CD14-positive monocyte (primary cell): Measurements from ENCODE around the gene CES3. TPM values are rescaled to one million over a fixed set of nuclear protein-coding genes. Genes with fewer than 3 reads are reported as not detected.
"Not testable (repeated sequence)": the region's sequence is repeated elsewhere in the genome, so short reads cannot be mapped to it uniquely, and the experiment has no call there.

Experiments
- DNase-seq, 3 donors: peaks; one replicate each; pipeline ENCODE4 v3.0.0-alpha.2; 2011 to 2022
- H2AFZ ChIP-seq: 2 replicates; pipeline ENCODE4 v1.6.0; 2012; ENCODE audit warnings: mild to moderate bottlenecking, low read depth, low read length, inconsistent platforms; ENCODE audit not compliant: insufficient read depth, poor library complexity, severe bottlenecking
- H3K27ac ChIP-seq, 2 donors: 1 replicate in 1 of 2; 2 replicates in 1 of 2; pipeline ENCODE4 v1.5.1; 2012 to 2013; ENCODE audit warnings: low read length in 2 of 2, control low read depth in 1 of 2, inconsistent platforms in 1 of 2, low read depth in 1 of 2, mild to moderate bottlenecking in 1 of 2
- H3K27me3 ChIP-seq, 2 donors: one replicate each; pipeline versions ENCODE4 v1.6.0 to v1.6.1; 2011 to 2013; ENCODE audit warnings: low read length in 2 of 2; ENCODE audit not compliant: control insufficient read depth in 2 of 2, insufficient read depth in 2 of 2
- H3K36me3 ChIP-seq, 2 donors: replicated peaks in 1 of 2; 1 replicate in 1 of 2; 2 replicates in 1 of 2; pipeline versions ENCODE4 v1.5.1 to v1.6.1; 2012 to 2013; ENCODE audit warnings: low read length in 2 of 2, control low read depth in 1 of 2, inconsistent platforms in 1 of 2, mild to moderate bottlenecking in 1 of 2; ENCODE audit not compliant: insufficient read depth in 2 of 2, control insufficient read depth in 1 of 2
- H3K4me1 ChIP-seq, 2 donors: 1 replicate in 1 of 2; 2 replicates in 1 of 2; pipeline versions ENCODE4 v1.5.1 to v1.6.1; 2012 to 2013; ENCODE audit warnings: low read length in 2 of 2, control low read depth in 1 of 2, inconsistent platforms in 1 of 2, mild to moderate bottlenecking in 1 of 2, moderate library complexity in 1 of 2; ENCODE audit not compliant: insufficient read depth in 2 of 2, control insufficient read depth in 1 of 2
- H3K4me2 ChIP-seq: replicated peaks from 2 replicates; pipeline ENCODE3; 2012; ENCODE audit warnings: low read length, moderate library complexity, mild to moderate bottlenecking; ENCODE audit not compliant: poor library complexity, severe bottlenecking; ENCODE audit errors: extremely low read depth
- H3K4me3 ChIP-seq, 3 experiments: fragments of 200-600 bp in 1 of 3; sonication (generic) in 1 of 3; replicated peaks in 1 of 3; 1 replicate in 2 of 3; 2 replicates in 1 of 3; pipeline ENCODE4 v1.5.1; 2011 to 2013; ENCODE audit warnings: low read length in 3 of 3, mild to moderate bottlenecking in 3 of 3, control low read depth in 2 of 3, low read depth in 2 of 3, inconsistent platforms in 1 of 3, moderate library complexity in 1 of 3
- H3K79me2 ChIP-seq: 2 replicates; pipeline ENCODE4 v1.6.0; 2012; ENCODE audit warnings: mild to moderate bottlenecking, control low read depth, inconsistent platforms, low read length, moderate library complexity; ENCODE audit not compliant: insufficient read depth
- H3K9ac ChIP-seq: 2 replicates; pipeline ENCODE4 v1.6.0; 2017; ENCODE audit warnings: low read length, mild to moderate bottlenecking; ENCODE audit not compliant: insufficient read depth, poor library complexity, severe bottlenecking
- H3K9me3 ChIP-seq, 2 donors: replicated peaks in 1 of 2; 1 replicate in 1 of 2; 2 replicates in 1 of 2; pipeline versions ENCODE4 v1.5.1 to v1.6.1; 2012 to 2013; ENCODE audit warnings: low read length in 2 of 2, control low read depth in 1 of 2; ENCODE audit not compliant: control insufficient read depth in 1 of 2, insufficient read depth in 1 of 2
- H4K20me1 ChIP-seq: 2 replicates; pipeline ENCODE4 v1.6.0; 2012; ENCODE audit warnings: mild to moderate bottlenecking, low read length, control low read depth, moderate library complexity; ENCODE audit not compliant: insufficient read depth
- H3K27ac Mint-ChIP-seq, 7 donors: one replicate each; pipeline ENCODE4 v1.8.0; 2020; ENCODE audit warnings: mild to moderate bottlenecking in 7 of 7, mixed read lengths in 7 of 7, moderate library complexity in 6 of 7, inconsistent platforms in 2 of 7
- H3K27me3 Mint-ChIP-seq, 3 donors: one replicate each; pipeline ENCODE4 v1.8.0; 2021 to 2022; ENCODE audit warnings: low read depth in 3 of 3, mild to moderate bottlenecking in 3 of 3, mixed read lengths in 3 of 3, moderate library complexity in 3 of 3, inconsistent platforms in 1 of 3
- H3K36me3 Mint-ChIP-seq, 2 donors: one replicate each; pipeline ENCODE4 v1.8.0; 2020; ENCODE audit warnings: mixed read lengths in 2 of 2, inconsistent platforms in 1 of 2, mild to moderate bottlenecking in 1 of 2
- H3K4me1 Mint-ChIP-seq: one replicate; pipeline ENCODE4 v1.8.0; 2020; ENCODE audit warnings: mild to moderate bottlenecking, mixed read lengths
- H3K4me3 Mint-ChIP-seq, 2 donors: one replicate each; pipeline ENCODE4 v1.8.0; 2020; ENCODE audit warnings: mild to moderate bottlenecking in 2 of 2, mixed read lengths in 2 of 2, moderate library complexity in 1 of 2
- H3K9me3 Mint-ChIP-seq, 7 donors: one replicate each; pipeline ENCODE4 v1.8.0; 2020 to 2022; ENCODE audit warnings: mixed read lengths in 7 of 7, mild to moderate bottlenecking in 6 of 7, moderate library complexity in 6 of 7, inconsistent platforms in 2 of 7
- WGBS: methylation state at CpG from one replicate; pipeline ENCODE4 v1.1.5; 2013; ENCODE audit warnings: missing lambda C conversion rate; ENCODE audit not compliant: insufficient coverage; 5-methylcytosine and 5-hydroxymethylcytosine counted together
- intact Hi-C, 2 donors: fragments of 100-400 bp; cut with micrococcal nuclease; formaldehyde crosslinking; loops; one replicate each; pipeline versions ENCODE4 v1.15.0 to v1.15.1; 2023
- polyA plus RNA-seq, 3 donors: library from polyadenylated mRNA; depleted of rRNA in 1 of 3; unstranded in 2 of 3; stranded (reverse) in 1 of 3; fragments of 300-500 nt in 2 of 3; fragments of >200 nt in 1 of 3; fragmentation: Illumina TruSeq in 2 of 3; gene quantifications; 1 replicate in 2 of 3; 2 replicates in 1 of 3; pipeline ENCODE4 v1.2.3, GENCODE V29; 2012 to 2021
- TF ChIP-seq, protein P1 (sequence below): fragments of 200-600 bp; IDR thresholded peaks from one replicate; pipeline ENCODE4 v1.8.0; 2022; ENCODE audit warnings: antibody characterized with exemption, mild to moderate bottlenecking

Gene CES3
- polyA plus RNA-seq, 3 donors: 0.48 TPM; not detected in 2

- H2AFZ ChIP-seq: no peak overlapping the region
- 92% methylated on average over 8 of the region's 10 CpGs for WGBS
- H3K9me3 ChIP-seq: peaks cover 0 to 10% of the 10 kb centered on the region in 2 donors
- peak overlapping the region in 1 of 7 donors; percentile 37 for H3K27ac Mint-ChIP-seq
- no peak for DNase-seq
- H3K4me3 Mint-ChIP-seq: no peak overlapping the region
- H3K79me2 ChIP-seq: no peaks in the 10 kb centered on the region
- no peak overlapping the region for H3K9ac ChIP-seq
- no peaks in the 10 kb centered on the region for H3K36me3 ChIP-seq
- TF ChIP-seq, protein P1, sequence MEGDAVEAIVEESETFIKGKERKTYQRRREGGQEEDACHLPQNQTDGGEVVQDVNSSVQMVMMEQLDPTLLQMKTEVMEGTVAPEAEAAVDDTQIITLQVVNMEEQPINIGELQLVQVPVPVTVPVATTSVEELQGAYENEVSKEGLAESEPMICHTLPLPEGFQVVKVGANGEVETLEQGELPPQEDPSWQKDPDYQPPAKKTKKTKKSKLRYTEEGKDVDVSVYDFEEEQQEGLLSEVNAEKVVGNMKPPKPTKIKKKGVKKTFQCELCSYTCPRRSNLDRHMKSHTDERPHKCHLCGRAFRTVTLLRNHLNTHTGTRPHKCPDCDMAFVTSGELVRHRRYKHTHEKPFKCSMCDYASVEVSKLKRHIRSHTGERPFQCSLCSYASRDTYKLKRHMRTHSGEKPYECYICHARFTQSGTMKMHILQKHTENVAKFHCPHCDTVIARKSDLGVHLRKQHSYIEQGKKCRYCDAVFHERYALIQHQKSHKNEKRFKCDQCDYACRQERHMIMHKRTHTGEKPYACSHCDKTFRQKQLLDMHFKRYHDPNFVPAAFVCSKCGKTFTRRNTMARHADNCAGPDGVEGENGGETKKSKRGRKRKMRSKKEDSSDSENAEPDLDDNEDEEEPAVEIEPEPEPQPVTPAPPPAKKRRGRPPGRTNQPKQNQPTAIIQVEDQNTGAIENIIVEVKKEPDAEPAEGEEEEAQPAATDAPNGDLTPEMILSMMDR: no peak
- H3K4me2 ChIP-seq: no peak overlapping the region
- intact Hi-C loops: no loop called here
- peaks cover 37 to 42% (median 40%) of the 10 kb centered on the region in 3 donors for H3K27me3 Mint-ChIP-seq
- H3K9me3 Mint-ChIP-seq: peaks cover 0 to 16% (median 8%) of the 10 kb centered on the region in 7 donors
- H3K4me1 ChIP-seq: peaks cover 18 to 19% of the 10 kb centered on the region in 2 donors
- peaks cover 18% of the 10 kb centered on the region for H3K4me1 Mint-ChIP-seq
- no peak overlapping the region for H3K27ac ChIP-seq
- no peak overlapping the region for H3K4me3 ChIP-seq
- H4K20me1 ChIP-seq: no peaks in the 10 kb centered on the region
- peaks cover 0 to 2% of the 10 kb centered on the region in 2 donors for H3K36me3 Mint-ChIP-seq
- peaks cover 23 to 40% of the 10 kb centered on the region in 2 donors for H3K27me3 ChIP-seq
These were observed 7.5 kb upstream of the CES3 start for GRCh38 chr16:66953462-66954096.

DNA sequence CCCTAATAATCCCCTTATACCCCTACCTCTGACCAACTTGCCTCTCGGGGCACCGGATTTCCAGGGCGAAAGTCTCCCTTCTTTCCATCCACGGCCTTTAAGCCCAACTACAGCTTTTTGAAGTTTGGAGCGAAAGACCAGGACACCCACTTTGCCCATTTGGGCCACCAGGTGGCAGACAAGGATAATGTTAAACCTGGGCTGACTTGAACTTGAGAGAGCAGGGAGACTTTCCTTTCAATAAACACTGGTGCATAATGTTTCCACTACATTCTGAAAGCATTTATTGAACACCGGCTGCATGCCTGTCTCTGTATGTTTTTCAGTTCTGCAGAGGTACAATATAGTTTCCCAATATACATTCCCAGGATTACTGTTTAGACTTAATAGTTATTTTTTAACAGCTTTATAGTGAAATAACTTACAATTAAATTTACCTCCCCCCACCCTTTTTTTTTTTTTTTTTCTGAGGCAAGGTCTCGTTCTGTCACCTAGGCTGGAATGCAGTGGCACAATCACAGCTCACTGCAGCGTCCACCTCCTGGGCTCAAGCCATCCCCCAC is 6.9 kb upstream of the CES3 start:
- H3K4me1 Mint-ChIP-seq: peaks cover 19% of the 10 kb centered on the region
- H2AFZ ChIP-seq: no peak overlapping the region
- peaks cover 0 to 2% of the 10 kb centered on the region in 2 donors for H3K36me3 Mint-ChIP-seq
- H3K36me3 ChIP-seq: no peaks in the 10 kb centered on the region
- peaks cover 18 to 20% of the 10 kb centered on the region in 2 donors for H3K4me1 ChIP-seq
- whole genome bisulfite sequencing: 4% methylated on average over 5 of the region's 8 CpGs
- H3K27me3 ChIP-seq: peaks cover 17 to 34% of the 10 kb centered on the region in 2 donors
- H3K4me3 Mint-ChIP-seq: no peak overlapping the region
- peaks cover 31 to 38% (median 34%) of the 10 kb centered on the region in 3 donors for H3K27me3 Mint-ChIP-seq
- H3K79me2 ChIP-seq: no peaks in the 10 kb centered on the region
- no peak overlapping the region for H3K9ac ChIP-seq
- no peak overlapping the region for H3K4me2 ChIP-seq
- H3K9me3 Mint-ChIP-seq: peaks cover 0 to 16% (median 8%) of the 10 kb centered on the region in 7 donors
- DNase-seq: peak; percentile 58 to 67 (median 62)
- intact Hi-C loops: no loop called here
- no peak overlapping the region for H3K4me3 ChIP-seq
- no peak overlapping the region for H3K27ac Mint-ChIP-seq
- TF ChIP-seq, protein P1: peak; percentile 86
- no peak overlapping the region for H3K27ac ChIP-seq
- peaks cover 0 to 10% of the 10 kb centered on the region in 2 donors for H3K9me3 ChIP-seq
- H4K20me1 ChIP-seq: no peaks in the 10 kb centered on the region

DNA sequence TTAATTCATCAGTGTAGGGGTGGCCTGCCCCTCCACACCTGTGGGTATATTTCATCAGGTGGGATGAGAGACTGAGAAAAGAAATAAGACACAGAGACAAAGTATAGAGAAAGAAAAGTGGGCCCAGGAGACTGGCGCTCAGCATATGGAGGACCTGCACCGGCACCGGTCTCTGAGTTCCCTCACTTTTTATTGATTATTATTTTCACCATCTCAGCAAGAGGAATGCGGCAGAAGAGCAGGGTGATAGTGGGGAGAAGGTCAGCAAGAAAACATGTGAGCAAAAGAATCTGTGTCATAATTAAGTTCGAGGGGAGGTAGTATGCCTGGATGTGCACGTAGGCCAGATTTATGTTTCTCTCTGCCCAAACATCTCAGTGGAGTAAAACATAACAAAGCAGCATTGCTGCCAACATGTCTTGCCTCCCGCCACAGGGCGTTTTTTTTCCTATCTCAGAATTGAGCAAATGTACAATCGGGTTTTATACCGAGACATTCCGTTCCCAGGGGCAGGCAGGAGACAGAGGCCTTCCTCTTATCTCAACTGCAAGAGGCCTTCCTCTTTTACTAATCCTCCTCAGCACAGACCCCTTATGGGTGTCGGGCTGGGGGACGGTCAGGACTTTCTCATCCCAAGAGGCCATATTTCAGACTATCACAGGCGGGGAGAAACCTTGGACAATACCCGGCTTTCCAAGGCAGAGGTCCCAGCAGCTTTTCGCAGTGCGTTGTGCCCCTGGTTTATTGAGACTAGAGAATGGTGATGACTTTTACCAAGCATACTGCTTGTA is 5.5 kb upstream of the CES3 start:
- whole genome bisulfite sequencing: 100% methylated on average over 2 of the region's 17 CpGs
- Mint-ChIP-seq H3K4me1 (peaks cover 32% of the 10 kb centered on the region), H3K27me3 (peaks cover 18 to 25% (median 20%) of the 10 kb centered on the region in 3 donors), H3K9me3 (peaks cover 0 to 11% (median 5%) of the 10 kb centered on the region in 7 donors)
- H3K9ac ChIP-seq, H3K27ac Mint-ChIP-seq, H2AFZ ChIP-seq, H3K4me3 ChIP-seq, H3K36me3 ChIP-seq, H3K4me2 ChIP-seq, H3K79me2 ChIP-seq, DNase-seq, H4K20me1 ChIP-seq, H3K9me3 ChIP-seq, H3K36me3 Mint-ChIP-seq, H3K27ac ChIP-seq, H3K4me3 Mint-ChIP-seq: not testable (repeated sequence)
- Histone ChIP-seq H3K4me1 (peaks cover 31 to 34% of the 10 kb centered on the region in 2 donors), H3K27me3 (peaks cover 7 to 20% of the 10 kb centered on the region in 2 donors)
- intact Hi-C loops: loop anchor here in 1 of 2 donors (5.0 kb wide), 1 partner anchor 202 kb away; the partner anchor contains the start of genes FBXL8 and TRADD
